ENCODE results near the gene SLIT1.

Gene SLIT1

DNA sequence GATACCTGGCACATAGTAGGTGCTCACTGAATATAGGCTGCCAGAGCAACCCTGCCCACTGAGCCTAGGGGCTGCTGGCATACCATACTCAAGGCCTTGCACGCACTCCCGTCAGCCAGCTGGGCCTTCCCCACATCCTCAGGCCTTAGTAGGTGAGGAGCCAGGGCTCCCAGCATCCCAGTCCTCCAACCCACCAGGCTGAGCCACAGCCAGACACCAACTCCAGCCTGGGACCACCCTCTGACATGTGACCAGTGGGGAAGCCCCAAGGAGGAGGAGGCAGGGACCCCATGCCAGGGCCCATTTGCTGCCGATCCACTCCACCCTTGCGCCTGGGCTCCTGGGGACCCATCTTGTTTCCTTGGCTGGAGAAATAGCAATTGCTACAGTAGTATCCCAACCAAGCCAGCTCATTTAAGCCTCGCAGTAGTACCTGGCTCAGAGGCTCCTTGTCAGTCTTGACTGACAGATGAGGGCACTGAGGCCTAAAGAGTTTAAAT, 11.4 kb downstream of the SLIT1 start:
- H3K4me3 ChIP-seq (ENCODE audit: low read depth, low read length) = no peak overlapping the region

DNA sequence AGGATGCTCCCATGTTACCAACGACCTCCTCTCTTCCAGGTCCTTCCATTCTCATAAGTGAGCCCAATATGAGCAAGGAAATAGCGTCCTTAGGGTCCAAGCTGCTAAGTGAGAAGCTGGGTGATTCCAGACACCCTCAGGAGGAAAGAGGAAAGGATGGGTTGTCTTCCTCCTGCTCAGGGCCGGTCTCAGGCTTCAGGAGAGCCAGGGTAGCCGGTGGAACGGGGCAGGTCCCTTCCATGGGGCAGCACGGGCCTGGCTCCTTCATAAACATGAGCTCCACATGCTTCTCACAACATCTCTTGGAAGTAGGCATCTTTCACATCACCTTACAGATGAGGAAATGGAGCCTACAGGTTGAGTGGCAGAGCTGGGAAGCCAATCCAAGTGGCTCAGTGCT, 12.7 kb downstream of the SLIT1 start:
- no peak overlapping the region for H3K4me3 ChIP-seq (ENCODE audit: low read depth, low read length)

DNA sequence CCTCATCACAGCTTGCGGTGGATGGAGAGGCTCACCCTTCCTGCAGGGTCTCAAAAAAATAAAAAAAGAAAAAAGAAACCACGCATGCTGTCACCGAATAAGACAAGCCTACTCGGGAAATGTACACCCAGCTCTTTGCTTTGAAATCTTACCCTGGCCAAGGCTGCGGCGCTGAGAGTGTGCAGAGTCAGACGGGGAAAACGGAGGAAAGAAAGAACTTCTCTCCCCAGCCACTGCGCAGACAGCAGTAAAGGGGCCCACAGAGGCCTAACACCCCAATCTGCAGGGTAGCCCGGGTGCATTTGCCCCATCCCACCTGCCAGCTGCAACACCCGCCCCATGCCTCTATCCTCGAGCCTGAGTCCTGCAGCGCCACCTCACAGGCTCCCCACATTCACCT, 14.8 kb downstream of the SLIT1 start:
- H3K4me3 ChIP-seq (ENCODE audit: low read depth, low read length) = no peak overlapping the region

DNA sequence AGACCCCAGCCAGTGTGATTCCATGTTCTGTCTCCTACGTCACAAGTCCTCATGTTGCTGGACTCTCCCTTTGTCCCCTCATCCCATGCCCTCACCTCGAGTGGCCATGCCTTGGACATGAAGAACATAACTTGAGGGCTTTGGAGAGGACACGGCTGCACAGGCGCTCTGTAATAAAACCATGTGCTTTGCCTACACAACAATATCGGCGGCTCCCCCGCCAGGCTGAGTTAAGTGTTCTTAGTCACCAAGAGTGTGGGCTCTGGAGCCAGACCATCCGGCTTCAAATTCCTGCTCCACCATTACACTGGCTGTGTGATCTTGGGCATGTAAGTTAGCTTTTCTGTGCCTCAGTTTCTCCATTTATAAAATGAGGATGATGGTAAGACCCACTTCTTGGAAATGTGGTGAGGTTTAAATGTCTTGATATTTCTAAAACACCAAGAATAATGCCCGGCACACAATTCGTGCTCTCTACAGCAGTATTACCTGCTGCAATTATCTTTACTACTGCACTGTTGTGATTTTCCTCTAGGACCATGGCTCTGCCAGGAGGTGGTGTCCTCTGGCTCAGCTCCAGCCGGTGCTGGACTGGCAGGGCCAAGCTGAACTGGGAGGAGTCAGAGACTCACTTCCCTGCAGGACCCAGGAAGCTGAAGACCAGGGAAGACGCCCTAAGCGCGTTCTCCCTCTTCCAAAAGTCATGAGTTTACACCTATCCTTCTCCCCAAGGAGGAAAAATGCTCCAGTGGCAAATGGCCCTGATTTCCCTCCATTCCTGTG, 15.7 kb downstream of the SLIT1 start:
- H3K4me3 ChIP-seq (ENCODE audit: low read depth, low read length) = no peak overlapping the region

DNA sequence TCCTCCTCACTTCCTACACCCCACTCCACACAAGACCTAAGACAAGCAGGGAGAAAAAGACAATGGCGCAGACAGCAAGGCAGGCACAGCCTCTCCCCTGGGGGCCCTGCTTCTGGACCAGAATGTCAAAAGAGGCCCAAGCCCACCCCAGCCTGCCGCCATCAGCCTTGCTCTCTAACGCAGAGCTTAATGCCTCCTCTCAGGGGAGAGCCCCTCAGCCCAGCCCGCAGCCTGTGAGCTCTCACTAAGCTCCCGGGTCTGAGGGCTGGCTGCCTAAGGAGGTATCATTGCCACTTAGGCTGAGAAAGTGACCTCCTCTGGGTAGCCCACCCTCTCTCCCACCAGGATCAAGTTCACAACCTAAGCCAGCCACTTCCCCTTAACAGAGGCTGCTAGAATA, 16.7 kb downstream of the SLIT1 start:
- no peak overlapping the region for H3K4me3 ChIP-seq (ENCODE audit: low read depth, low read length)

DNA sequence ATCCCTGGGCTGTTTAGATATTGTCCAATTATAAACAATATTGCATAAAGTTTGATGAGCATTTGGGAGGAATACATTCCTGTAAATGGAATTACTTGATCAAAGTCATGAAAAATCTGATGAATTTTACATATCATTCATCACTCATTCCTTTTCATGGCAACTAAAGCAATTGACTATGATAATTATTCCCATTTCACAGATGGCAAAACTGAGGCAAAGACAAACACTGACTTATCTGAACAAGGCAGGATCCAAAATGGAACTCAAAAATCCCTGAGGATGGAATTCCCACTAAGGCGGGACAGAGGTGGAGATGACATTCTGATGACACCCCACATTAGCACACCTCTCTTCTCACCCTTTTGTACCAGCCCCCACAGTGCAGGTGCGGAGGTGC, 17.1 kb downstream of the SLIT1 start:
- H3K4me3 ChIP-seq (ENCODE audit: low read depth, low read length) = no peak overlapping the region

DNA sequence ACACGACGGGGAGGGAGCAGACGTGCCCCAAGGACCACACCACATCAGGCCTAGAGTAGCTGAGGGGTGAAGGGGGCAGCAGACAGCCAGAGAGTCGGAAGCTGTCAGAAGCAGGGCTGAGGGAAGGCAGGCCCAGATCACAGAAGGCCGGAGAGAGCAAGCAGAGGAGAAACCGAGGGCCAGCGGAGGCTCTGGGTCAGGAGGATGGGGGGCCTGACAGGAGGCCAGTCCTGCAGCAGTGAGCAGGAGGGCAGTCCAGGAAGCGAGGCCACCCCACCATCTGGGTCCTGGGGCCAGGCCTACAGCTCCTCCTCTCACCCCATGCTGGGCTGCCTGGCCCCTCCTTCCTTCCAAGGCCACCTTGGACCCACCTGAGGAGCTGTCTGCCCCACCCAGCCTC, 20.3 kb downstream of the SLIT1 start:
- no peak overlapping the region for H3K4me3 ChIP-seq (ENCODE audit: low read depth, low read length)

DNA sequence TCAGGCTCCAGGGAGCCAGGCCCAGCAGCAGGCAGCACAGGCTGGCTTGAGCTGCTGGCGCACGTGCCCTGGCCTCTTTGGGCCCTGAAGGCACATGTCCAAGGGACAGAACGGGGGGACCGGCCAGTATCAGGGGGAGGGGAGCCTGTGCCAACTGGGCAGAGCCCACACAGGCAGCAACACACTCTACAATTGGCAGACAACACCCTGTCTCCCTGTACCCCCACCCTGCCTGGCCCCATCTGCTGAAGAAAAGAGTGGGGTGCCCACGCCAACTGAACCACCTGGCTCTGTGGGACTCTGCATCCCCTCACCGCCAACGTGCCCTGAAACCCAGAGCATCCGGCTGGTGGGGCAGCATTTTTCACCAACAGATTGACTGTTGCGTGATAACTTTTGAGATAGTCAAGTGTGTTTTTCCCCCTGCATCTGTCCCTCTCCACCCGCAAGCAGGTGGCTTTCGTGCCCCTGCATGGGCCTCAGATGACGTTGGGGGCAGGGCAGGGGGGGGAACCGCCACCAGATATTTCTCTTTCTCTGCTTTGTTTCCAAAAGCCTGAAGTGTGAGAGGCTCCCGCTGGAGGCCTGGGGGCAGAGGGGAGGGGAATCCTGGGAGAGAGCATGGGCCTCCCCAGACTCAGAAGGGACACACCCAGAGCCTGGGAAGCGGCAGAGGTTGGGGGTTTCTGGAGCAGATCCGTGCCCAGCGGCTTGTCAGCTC, 21.8 kb downstream of the SLIT1 start:
- no peak overlapping the region for H3K4me3 ChIP-seq (ENCODE audit: low read depth, low read length)

DNA sequence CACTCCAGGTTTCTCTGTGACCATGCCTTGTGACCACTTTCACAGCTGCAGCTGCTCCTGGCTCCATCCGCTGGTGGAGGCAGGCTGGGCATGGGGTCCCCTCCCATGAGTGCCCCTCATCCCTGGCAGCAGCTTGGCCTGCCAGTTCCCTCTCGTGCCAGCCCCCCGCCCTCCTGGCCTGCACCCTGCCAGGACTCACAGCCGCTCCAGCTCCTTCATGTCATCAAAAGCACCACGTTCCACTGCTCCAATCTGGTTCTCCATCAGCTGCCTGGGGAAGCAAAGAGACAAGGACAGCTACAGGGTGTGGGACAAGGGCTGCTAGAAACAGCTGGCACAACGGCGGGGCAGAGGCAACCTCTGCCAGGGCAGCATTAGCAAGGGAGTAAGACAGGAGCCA, 22.6 kb downstream of the SLIT1 start:
- no peak overlapping the region for H3K4me3 ChIP-seq (ENCODE audit: low read depth, low read length)

DNA sequence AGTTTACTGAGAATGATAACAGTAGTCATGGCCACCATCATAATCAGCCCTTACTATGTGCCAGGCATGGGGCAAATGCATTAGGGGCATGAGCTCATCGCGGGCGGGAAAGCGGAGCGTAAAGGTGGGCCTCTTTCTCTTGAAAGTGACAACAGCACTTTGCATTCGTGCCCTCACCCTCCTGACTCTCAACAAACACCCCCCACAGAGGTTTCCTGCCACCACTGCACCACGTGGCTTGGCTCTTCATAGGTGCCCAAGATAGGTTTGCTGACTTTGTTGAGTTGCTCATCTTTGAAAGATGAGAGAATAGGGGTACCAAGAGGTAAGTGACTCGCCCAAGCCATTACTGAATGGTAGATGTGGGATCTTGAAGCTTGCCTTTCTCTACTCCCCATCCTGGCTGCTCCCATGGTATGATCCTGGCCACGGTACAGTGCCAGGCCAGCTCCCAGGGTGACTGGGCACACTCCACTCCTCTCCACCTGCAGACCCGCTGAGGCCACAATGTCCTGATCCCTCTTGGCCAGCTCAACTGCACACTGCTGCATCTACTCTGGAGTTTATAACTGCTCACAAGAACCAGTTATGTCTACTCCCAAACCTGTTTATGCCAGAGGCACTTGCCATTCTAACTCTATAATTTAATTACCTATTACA, 26.0 kb downstream of the SLIT1 start:
- H3K4me3 ChIP-seq (ENCODE audit: low read depth, low read length) = no peak overlapping the region

DNA sequence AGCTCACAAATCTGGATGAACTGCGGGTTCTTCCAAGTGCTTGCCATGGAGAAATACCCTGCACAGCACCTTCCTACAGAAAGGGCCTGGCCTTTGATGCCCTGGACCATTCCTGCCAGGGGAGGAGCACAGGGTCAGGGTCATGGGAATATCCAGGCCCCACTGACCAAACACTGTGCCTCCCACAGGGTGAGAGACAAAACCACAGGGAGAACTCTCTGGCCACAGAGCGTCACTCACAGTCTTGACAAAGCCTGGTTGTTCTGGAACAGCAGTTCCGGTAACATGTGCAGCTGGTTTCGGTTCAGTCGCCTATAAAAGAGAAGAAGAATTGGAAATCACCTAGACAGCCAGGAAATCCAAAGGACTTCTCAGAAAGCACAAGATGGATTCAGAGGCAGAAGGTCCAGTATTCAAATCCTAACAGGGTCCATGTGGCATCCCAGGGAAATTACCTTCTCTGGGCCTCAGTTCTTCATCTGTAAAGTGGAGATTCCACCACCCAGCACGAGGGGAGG, 28.1 kb downstream of the SLIT1 start:
- no peak overlapping the region for H3K4me3 ChIP-seq (ENCODE audit: low read depth, low read length)

DNA sequence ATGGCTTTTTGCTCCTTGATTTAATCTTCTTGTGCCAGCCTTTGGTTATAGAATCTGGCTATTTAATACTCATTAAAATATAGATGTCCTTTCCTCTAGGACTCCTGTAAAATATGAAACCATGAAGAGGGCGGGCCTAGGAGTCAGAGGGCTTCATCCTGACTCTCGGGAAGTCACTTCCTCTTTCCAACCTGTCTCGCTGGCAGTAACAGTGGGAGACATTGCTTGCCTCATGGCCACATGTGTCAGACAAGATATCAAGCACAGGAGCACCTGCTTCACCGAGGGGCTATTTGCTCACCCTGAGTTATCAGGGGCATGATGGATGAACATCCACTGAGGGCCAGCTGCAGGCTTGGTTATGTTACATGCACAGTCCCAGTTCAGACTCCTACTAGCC, 31.0 kb downstream of the SLIT1 start:
- H3K4me3 ChIP-seq (ENCODE audit: low read depth, low read length) = no peak overlapping the region

DNA sequence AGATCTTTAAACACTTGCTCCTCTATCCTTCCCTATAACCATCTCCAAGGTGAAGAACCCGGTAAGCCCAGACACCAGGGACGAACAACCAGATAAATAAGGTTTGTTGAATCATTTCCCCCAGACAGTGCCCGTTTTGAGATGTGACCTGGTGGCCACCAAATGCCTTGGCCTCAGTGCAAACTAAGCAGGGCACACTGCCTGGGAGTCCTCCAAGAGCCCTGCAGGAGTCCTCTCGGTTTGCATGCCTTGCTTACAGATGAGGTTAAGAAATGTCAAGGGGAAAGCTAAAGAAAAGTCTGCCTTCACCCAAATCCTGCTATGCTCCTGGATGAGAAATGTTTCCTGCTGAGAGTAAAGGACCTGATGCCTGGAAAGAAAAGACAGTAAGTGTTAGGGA, 31.6 kb downstream of the SLIT1 start:
- H3K4me3 ChIP-seq (ENCODE audit: low read depth, low read length) = no peak overlapping the region

DNA sequence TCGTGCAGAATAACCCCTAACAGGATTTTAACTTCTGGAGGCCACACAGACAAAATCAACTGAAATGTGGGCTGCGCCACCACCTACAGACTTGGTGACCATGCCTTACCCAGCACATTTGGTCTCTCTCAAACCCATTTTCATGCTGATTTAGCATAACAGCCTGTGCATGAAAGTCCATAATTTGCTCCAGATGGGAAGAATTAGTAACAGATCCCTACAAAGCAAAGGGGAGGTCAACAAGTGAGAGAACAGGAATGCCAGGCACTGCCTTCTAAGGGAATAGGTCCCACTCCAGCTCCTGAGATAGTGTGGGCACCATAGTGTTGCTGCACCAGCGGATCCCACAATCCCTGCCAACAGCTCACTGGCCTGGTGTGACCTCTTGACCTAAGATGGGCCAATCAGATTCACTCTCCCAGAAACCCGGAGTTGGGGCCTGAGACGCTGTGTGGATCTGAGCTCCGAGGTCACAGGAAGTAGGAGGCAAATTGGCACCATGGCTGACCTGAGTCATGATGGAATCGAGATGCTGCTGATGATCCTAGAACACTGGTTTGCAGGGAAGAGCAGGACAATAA, 32.4 kb downstream of the SLIT1 start:
- H3K4me3 ChIP-seq (ENCODE audit: low read depth, low read length) = no peak overlapping the region

DNA sequence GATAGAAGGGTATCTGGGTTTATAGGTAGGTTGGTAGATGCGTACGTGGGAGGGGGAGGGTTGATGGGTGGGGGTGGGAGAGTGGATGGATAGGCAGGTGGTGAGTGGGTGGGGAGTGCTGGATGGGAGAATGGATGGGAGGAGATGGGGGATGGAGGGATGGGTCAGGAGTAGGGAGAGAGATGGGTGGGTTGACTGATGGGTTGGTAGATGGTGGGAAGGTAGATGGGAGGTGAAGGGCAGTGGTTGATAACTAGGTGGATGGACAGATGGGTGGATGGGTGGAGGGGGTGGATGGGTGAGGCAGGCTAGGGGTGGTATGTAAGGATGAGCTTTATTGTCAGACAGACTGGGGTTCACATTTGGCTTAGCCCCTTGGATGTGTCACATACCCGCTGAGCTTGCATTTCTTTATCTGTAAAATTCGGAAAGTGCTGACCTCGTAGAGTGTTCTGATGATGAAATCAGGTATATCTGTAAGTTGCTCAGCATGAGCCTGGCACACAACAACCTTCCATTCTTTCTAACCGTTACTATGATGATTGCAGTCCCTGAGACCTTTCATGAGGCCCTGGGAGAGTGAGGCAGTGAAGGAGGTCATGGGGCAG, 34.3 kb downstream of the SLIT1 start:
- H3K4me3 ChIP-seq (ENCODE audit: low read depth, low read length) = no peak overlapping the region

DNA sequence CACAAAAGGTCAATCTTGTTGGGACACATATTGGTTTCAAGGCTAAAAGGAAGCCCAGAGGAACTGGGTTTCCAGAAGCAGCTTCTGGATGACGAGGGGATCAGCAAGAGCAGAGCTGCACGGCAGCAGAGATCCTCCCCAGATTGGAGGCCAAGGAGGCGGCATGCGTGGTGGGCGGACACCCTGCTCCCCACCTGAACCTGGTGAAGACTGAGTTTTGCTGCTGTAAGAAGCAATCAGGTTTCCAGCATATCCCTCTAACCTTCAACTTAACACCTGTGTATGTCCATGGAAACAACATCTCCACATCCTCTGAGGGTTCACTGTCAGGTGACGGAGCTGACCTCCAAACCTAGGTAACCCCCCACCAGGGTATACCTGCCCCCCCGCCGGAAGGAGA, 35.1 kb downstream of the SLIT1 start:
- H3K4me3 ChIP-seq (ENCODE audit: low read depth, low read length) = no peak overlapping the region

DNA sequence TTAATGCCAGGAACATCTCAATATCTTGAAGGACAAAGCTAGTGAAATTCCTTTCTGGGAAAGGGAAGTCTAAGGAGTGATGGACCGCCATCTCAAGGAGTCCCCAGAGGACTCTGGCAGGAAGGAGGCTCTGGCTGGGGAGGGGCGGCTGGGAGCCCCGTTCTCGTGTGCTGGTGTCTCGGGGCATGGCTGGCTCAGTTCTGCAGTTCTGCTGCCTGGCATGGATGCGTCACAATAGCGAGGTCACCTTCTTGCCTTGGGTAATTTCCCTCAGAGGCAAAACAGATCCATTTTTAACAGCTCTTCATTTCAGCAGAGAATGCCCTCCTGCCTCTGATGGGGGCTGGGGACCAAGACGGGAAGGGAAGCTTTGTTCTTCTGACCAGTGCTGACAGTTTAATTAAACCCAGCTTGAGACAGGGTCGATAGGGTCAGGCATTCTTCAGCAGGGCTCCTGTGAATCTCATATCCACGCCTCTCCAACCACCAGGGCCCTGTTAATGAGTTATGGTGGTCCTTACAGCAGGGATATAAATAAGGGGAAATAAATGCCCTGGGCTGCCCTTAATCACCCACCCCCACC, 35.7 kb downstream of the SLIT1 start:
- H3K4me3 ChIP-seq (ENCODE audit: low read depth, low read length) = no peak overlapping the region

DNA sequence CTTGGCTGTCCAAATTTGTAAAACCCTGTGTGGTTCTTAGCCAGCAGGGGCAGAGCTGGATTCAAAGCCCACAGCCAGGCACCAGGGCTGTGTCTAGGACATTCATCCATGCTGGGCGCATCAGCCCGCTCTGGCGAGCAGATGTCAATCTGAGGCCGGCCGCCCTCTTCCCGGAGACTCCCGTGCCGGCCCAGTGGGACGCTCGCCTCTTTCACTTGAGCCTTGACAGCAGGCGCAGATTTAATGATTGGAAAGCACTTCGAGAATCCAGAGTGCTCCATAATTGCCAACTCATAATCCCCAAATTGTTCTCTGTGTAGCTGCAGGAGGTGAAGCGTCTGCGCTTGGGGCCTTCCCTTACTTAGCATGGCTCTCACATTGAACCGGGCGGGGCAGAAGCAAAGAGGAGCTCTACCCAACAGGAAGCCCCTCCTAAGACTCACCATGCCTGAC, 36.7 kb downstream of the SLIT1 start:
- no peak overlapping the region for H3K4me3 ChIP-seq (ENCODE audit: low read depth, low read length)

DNA sequence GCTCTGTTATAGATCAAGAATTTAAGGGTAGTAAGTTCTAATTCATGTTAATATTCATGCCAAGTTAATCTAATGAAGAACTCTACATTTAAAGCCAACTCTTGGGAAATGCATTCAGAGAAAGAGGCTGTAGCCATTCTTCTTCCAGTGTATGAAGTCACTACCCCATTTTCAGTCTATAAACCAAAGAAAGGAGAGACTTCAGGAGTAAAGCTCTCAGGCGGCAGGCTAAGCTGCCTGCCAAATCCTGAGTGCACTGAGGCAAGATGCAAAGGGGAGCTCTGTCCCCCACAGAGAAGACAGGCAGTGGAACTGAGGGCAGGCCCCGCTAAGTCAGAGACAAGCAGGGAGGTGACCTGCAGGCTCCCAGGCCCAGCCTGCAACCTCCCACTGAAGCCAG, 41.5 kb downstream of the SLIT1 start:
- H3K4me3 ChIP-seq (ENCODE audit: low read depth, low read length) = no peak overlapping the region

DNA sequence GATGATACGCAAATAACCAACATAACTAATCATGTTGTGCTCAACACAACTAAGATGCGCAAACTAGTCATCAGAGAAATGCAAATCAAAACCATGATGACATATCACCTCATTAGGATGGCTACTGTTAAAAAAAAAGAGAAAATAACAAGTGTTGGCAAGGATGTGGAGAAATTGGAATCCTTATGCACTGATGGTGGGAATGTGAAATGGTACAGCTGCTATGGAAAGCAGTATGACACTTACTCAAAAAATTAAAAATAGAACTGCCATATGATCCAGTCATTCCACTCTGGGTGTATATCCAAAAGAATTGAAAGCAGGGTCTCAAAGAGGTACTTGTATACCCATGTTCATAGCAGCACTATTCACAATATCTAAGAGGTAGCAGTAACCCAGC, 42.9 kb downstream of the SLIT1 start:
- H3K4me3 ChIP-seq (ENCODE audit: low read depth, low read length) = no peak overlapping the region
